Measurements from ENCODE around the gene ZNF343. TPM values are rescaled to one million over a fixed set of nuclear protein-coding genes. Genes with fewer than 3 reads are reported as not detected.
A peak's percentile ranks its signal among the peaks of the same experiment; 100 is the strongest.

ZNF343 gene
- total and polyA plus RNA-seq, 2 donors from 2014 or later = 7.9 to 12.1 TPM

DNA sequence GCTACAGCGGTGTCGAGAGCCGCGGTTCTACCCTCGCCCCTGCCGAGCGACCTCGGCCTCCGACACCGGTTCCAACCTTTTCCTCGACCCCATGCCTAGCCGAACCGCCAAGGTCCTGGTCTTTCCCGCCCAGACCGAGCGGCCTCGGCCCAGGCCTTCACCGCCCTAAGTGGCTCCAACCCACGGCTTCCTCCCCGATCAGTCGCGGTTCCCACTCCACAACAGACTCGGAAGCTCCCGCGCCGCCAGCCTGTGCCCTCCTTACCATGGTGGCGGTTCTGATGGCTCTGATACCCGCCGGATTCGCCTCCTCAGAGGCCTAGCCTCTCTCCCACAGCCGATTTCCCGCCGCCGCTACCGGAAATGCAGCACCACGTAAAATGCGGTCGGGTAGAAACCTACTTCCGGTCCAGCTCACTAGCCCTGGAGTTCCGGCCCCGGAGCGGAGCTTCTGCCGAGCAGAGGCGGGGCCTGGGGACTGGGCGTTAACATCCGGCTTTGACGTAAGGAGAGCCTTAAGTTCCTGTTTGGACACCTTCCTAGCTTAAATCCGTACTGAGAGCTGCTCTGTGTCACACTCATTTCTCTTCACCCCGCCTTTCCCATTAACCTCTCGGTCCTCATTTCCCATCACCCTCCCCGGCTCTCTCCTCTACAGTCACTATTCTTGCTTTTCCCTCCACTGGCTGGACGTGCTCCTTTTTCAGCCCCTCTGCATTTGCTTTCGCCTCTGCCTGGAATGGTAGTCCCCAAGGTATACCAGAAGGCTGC lies 38.1 kb downstream of the ZNF343 start, which contains the start of gene SNRPB:
Gene SNRPB, minus strand, starts transcription at position 367 of the 771 bp plus-strand sequence. Its CDS starts 99 bp downstream, at position 268.
- Histone ChIP-seq H3K4me1 (ENCODE audit: control insufficient read depth in 2 of 3, insufficient read depth in 2 of 3, low read depth in 1 of 3, low read length in 3 of 3) (peaks cover 0 to 7% (median 2%) of the 10 kb centered on the region in 3 donors), H3K27ac (ENCODE audit: low read depth in 2 of 2, low read length in 2 of 2) (peak within 1 kb of the TSS; percentile 88 to 89), H3K4me3 (ENCODE audit: low read length in 3 of 3) (peak within 1 kb of the TSS; percentile 81 to 95 (median 87)), H3K9me3 (ENCODE audit: control insufficient read depth in 2 of 3, insufficient read depth in 1 of 3, low read length in 3 of 3) (no peaks in the 10 kb centered on the region), H3K9ac (ENCODE audit: low read length in 3 of 3) (peak within 1 kb of the TSS; percentile 87 to 95 (median 91)), H3K27me3 (ENCODE audit: control insufficient read depth, insufficient read depth, low read length) (no peaks in the 10 kb centered on the region), H3K36me3 (ENCODE audit: control insufficient read depth in 2 of 3, insufficient read depth in 3 of 3, low read length in 3 of 3) (peaks cover 4 to 14% (median 7%) of the 10 kb centered on the region in 3 donors)
- intact Hi-C loops (cut with DNase I) = no loop called here
- FAIRE-seq (peak; percentile 90), DNase-seq (peak; percentile 98 to 99 (median 99))
- TF ChIP-seq CTCF (IDR thresholded peaks at IDR 0.05; ENCODE audit: borderline replicate concordance, extremely low read depth, insufficient read depth) = no peak

DNA sequence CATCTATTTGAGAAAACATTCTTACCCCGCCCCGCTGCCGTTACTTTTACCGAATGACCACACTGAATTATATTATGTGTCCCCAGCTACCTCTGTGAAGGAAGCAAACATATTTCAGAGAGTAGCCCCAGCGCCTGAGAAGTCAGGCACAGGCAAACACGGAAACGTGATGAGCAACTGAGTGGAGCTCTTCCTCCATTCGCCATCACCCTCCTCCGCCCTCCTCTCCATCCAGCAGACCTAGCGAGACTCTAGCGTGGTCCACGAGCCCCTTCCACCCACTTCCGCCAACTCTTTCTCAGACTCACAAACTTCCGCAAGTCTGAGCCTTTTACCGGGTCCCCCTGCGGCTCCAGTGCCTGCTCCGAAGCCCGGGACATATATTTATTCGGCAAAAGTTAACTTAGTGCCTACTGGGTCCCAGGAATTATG lies 38.7 kb downstream of the ZNF343 start:
- no peaks in the 10 kb centered on the region for H3K27me3 ChIP-seq (ENCODE audit: control insufficient read depth, insufficient read depth, low read length)
- H3K27ac ChIP-seq (ENCODE audit: low read depth in 2 of 2, low read length in 2 of 2) = peak overlapping the region; percentile 86 to 89
- peak overlapping the region; percentile 87 to 95 (median 91) for H3K9ac ChIP-seq (ENCODE audit: low read length in 3 of 3)
- FAIRE-seq = no peak
- peaks cover 4 to 17% (median 9%) of the 10 kb centered on the region in 3 donors for H3K36me3 ChIP-seq (ENCODE audit: control insufficient read depth in 2 of 3, insufficient read depth in 3 of 3, low read length in 3 of 3)
- H3K9me3 ChIP-seq (ENCODE audit: control insufficient read depth in 2 of 3, insufficient read depth in 1 of 3, low read length in 3 of 3) = no peaks in the 10 kb centered on the region
- H3K4me3 ChIP-seq (ENCODE audit: low read length in 3 of 3) = peak overlapping the region; percentile 81 to 95 (median 87)
- peak in 4 of 5 donors; percentile 69 to 74 (median 70) for DNase-seq
- intact Hi-C loops (cut with DNase I) = no loop called here
- peaks cover 0 to 7% (median 2%) of the 10 kb centered on the region in 3 donors for H3K4me1 ChIP-seq (ENCODE audit: control insufficient read depth in 2 of 3, insufficient read depth in 2 of 3, low read depth in 1 of 3, low read length in 3 of 3)
- TF ChIP-seq CTCF (IDR thresholded peaks at IDR 0.05; ENCODE audit: borderline replicate concordance, extremely low read depth, insufficient read depth) = no peak

DNA sequence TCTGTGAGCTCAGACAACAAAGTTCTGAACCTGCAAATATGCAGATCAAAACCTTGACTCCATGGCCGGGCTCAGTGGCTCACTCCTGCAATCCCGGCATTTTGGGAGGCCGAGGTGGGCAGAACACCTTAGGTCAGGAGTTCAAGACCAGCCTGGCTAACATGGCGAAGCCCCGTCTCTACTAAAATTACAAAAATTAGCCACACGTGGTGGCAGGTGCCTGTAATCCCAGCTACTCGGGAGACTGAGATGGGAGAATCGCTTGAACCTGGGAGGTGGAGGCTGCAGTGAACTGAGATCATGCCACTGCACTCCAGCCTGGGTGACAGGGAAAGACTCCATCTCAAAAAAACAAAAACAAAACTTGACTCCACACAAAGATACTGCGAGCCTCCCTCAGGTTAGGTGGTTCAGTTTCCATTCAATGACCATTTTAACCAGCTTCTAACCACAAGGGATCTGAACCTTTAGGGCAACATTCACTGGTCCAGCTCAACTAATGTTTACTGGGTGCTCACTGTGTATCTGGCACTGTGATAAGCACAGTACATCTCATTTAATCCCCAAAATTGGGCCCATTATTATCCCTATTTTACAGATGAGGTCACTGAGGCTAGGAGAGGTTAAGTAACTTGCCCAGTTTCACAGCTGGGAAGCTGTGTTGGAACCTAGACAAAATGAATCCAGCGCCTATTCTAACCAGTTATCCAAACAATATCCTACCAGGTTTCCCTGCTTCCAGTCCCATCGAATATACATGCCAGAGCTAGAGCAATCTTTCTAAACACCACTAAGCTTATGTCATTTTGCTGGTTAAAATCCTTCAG lies 39.9 kb downstream of the ZNF343 start:
- H3K27me3 ChIP-seq (ENCODE audit: control insufficient read depth, insufficient read depth, low read length) = no peaks in the 10 kb centered on the region
- intact Hi-C loops (cut with DNase I) = no loop called here
- peak overlapping the region in 2 of 3 donors; percentile 34 to 41 for H3K9ac ChIP-seq (ENCODE audit: low read length in 3 of 3)
- peaks cover 0 to 7% (median 2%) of the 10 kb centered on the region in 3 donors for H3K4me1 ChIP-seq (ENCODE audit: control insufficient read depth in 2 of 3, insufficient read depth in 2 of 3, low read depth in 1 of 3, low read length in 3 of 3)
- TF ChIP-seq CTCF (IDR thresholded peaks at IDR 0.05; ENCODE audit: borderline replicate concordance, extremely low read depth, insufficient read depth) = no peak
- H3K36me3 ChIP-seq (ENCODE audit: control insufficient read depth in 2 of 3, insufficient read depth in 3 of 3, low read length in 3 of 3) = peaks cover 8 to 23% (median 21%) of the 10 kb centered on the region in 3 donors
- H3K27ac ChIP-seq (ENCODE audit: low read depth in 2 of 2, low read length in 2 of 2) = no peak overlapping the region
- H3K9me3 ChIP-seq (ENCODE audit: control insufficient read depth in 2 of 3, insufficient read depth in 1 of 3, low read length in 3 of 3) = no peaks in the 10 kb centered on the region
- peak overlapping the region in 1 of 3 donors; percentile 39 for H3K4me3 ChIP-seq (ENCODE audit: low read length in 3 of 3)
- DNase-seq (no peak), FAIRE-seq (no peak)
